Karpas-422 (cell line): ENCODE data around the gene BPIFB4. TPM values are rescaled to one million over a fixed set of nuclear protein-coding genes. Genes with fewer than 3 reads are reported as not detected.
A peak's percentile ranks its signal among the peaks of the same experiment; 100 is the strongest.
"Not testable (repeated sequence)": the region's sequence is repeated elsewhere in the genome, so short reads cannot be mapped to it uniquely, and the experiment has no call there.

Experiments used
- DNase-seq: peaks from one replicate; pipeline ENCODE4 v3.0.0-alpha.2; 2015
- H2AFZ ChIP-seq: fragments of 200-600 bp; sonication (generic); 2 replicates; pipeline ENCODE4 v1.6.1; 2014; ENCODE audit warnings: antibody characterized with exemption, low read length, mixed read lengths
- H3K27ac ChIP-seq: fragments of 200-600 bp; sonication (generic); 2 replicates; pipeline ENCODE4 v1.5.1; 2014; ENCODE audit warnings: mild to moderate bottlenecking, low read length, moderate library complexity
- H3K27me3 ChIP-seq: fragments of 200-600 bp; sonication (generic); 2 replicates; pipeline ENCODE4 v1.6.1; 2014; ENCODE audit warnings: low read length, mixed read lengths
- H3K36me3 ChIP-seq: fragments of 200-600 bp; sonication (generic); 2 replicates; pipeline ENCODE4 v1.6.1; 2014; ENCODE audit warnings: low read length, mixed read lengths; ENCODE audit not compliant: insufficient read depth
- H3K4me1 ChIP-seq: fragments of 200-600 bp; sonication (generic); 2 replicates; pipeline ENCODE4 v1.6.1; 2014; ENCODE audit warnings: mild to moderate bottlenecking, low read length, mixed read lengths
- H3K4me2 ChIP-seq: fragments of 200-600 bp; sonication (generic); 2 replicates; pipeline ENCODE4 v1.6.1; 2014; ENCODE audit warnings: low read length, low read depth, mild to moderate bottlenecking; ENCODE audit not compliant: poor library complexity, severe bottlenecking
- H3K4me3 ChIP-seq: fragments of 200-600 bp; sonication (generic); 2 replicates; pipeline ENCODE4 v1.5.1; 2014; ENCODE audit warnings: mild to moderate bottlenecking, antibody characterized with exemption, low read length, mixed read lengths
- H3K79me2 ChIP-seq: fragments of 200-600 bp; sonication (generic); 2 replicates; pipeline ENCODE4 v1.6.1; 2014; ENCODE audit warnings: mild to moderate bottlenecking, low read length, mixed read lengths
- H3K9ac ChIP-seq: fragments of 200-600 bp; sonication (generic); 2 replicates; pipeline ENCODE4 v1.6.0; 2014; ENCODE audit warnings: low read length
- H3K9me2 ChIP-seq: fragments of 200-600 bp; sonication (generic), shearing (Covaris generic); replicated peaks from 2 replicates; pipeline ENCODE4 v1.6.0; 2014; ENCODE audit warnings: mild to moderate bottlenecking, low read length, moderate library complexity; ENCODE audit not compliant: insufficient read depth
- H3K9me3 ChIP-seq: fragments of 300-700, 200-600 bp; sonication (generic); 2 replicates; pipeline ENCODE4 v1.6.1; 2014; ENCODE audit warnings: low read length, mixed read lengths
- H4K20me1 ChIP-seq: fragments of 200-600 bp; sonication (generic); 2 replicates; pipeline ENCODE4 v1.6.1; 2014; ENCODE audit warnings: mild to moderate bottlenecking, antibody characterized with exemption, low read length, low read depth; ENCODE audit not compliant: insufficient read depth
- total RNA-seq: library from RNA; depleted of rRNA; stranded (reverse); fragments of >200 nt; shearing (Covaris generic); gene quantifications from 2 replicates; pipeline ENCODE4 v1.2.3, GENCODE V29; 2014; ENCODE audit warnings: low replicate concordance

BPIFB4 gene
- total RNA-seq, 1 experiment from 2014 or later = not detected

- not testable (repeated sequence) for H3K9me2 ChIP-seq, H3K27ac ChIP-seq, H3K27me3 ChIP-seq, H3K9ac ChIP-seq, H3K4me1 ChIP-seq, H3K36me3 ChIP-seq, H3K4me3 ChIP-seq, H3K9me3 ChIP-seq, H3K4me2 ChIP-seq, H2AFZ ChIP-seq, H4K20me1 ChIP-seq, H3K79me2 ChIP-seq
- peak; percentile 82 for DNase-seq
These were observed 16.6 kb downstream of the BPIFB4 start for GRCh38 chr20:33095902-33096584.

GRCh38 chr20:33097001-33097400, 17.6 kb downstream of the BPIFB4 start:
- H3K9me2 ChIP-seq = no peaks in the 10 kb centered on the region
- no peak overlapping the region for H3K9ac ChIP-seq
- no peak overlapping the region for H3K27ac ChIP-seq
- no peak overlapping the region for H3K4me2 ChIP-seq
- H3K27me3 ChIP-seq = no peaks in the 10 kb centered on the region
- H2AFZ ChIP-seq = no peak overlapping the region
- no peaks in the 10 kb centered on the region for H3K36me3 ChIP-seq
- no peaks in the 10 kb centered on the region for H3K4me1 ChIP-seq
- H3K4me3 ChIP-seq = no peak overlapping the region
- H3K9me3 ChIP-seq = no peaks in the 10 kb centered on the region
- no peaks in the 10 kb centered on the region for H3K79me2 ChIP-seq
- no peak for DNase-seq
- no peaks in the 10 kb centered on the region; the same call in 1 of the 2 replicates for H4K20me1 ChIP-seq

GRCh38 chr20:33099843-33100538, 20.5 kb downstream of the BPIFB4 start:
- H3K27ac ChIP-seq = no peak overlapping the region
- no peak overlapping the region for H2AFZ ChIP-seq
- no peaks in the 10 kb centered on the region for H3K4me1 ChIP-seq
- no peaks in the 10 kb centered on the region for H3K27me3 ChIP-seq
- no peak overlapping the region for H3K9ac ChIP-seq
- no peak overlapping the region for H3K4me2 ChIP-seq
- H3K9me2 ChIP-seq = no peaks in the 10 kb centered on the region
- H3K36me3 ChIP-seq = no peaks in the 10 kb centered on the region
- no peaks in the 10 kb centered on the region for H3K79me2 ChIP-seq
- no peaks in the 10 kb centered on the region for H3K9me3 ChIP-seq
- no peak overlapping the region for H3K4me3 ChIP-seq
- peak; percentile 47 for DNase-seq
- no peaks in the 10 kb centered on the region; the same call in 1 of the 2 replicates for H4K20me1 ChIP-seq

- Histone ChIP-seq H3K9me3 (no peaks in the 10 kb centered on the region), H3K4me1 (no peaks in the 10 kb centered on the region), H3K27me3 (no peaks in the 10 kb centered on the region), H2AFZ (no peak overlapping the region), H3K9me2 (no peaks in the 10 kb centered on the region), H3K4me3 (no peak overlapping the region), H3K27ac (no peak overlapping the region), H4K20me1 (no peaks in the 10 kb centered on the region), H3K4me2 (no peak overlapping the region), H3K36me3 (no peaks in the 10 kb centered on the region), H3K9ac (no peak overlapping the region), H3K79me2 (no peaks in the 10 kb centered on the region)
- no peak for DNase-seq
These were observed 24.1 kb downstream of the BPIFB4 start for GRCh38 chr20:33103556-33103955.

GRCh38 chr20:33104336-33104735, 24.9 kb downstream of the BPIFB4 start:
- Histone ChIP-seq H3K4me3 (no peak overlapping the region), H3K9ac (no peak overlapping the region)

GRCh38 chr20:33105316-33105924, 26.0 kb downstream of the BPIFB4 start:
- Histone ChIP-seq H3K79me2 (no peaks in the 10 kb centered on the region), H3K9me2 (no peaks in the 10 kb centered on the region), H3K4me2 (no peak overlapping the region), H2AFZ (no peak overlapping the region), H3K4me3 (no peak overlapping the region), H3K9ac (no peak overlapping the region), H3K9me3 (no peaks in the 10 kb centered on the region), H3K27ac (no peak overlapping the region), H3K36me3 (no peaks in the 10 kb centered on the region), H3K27me3 (no peaks in the 10 kb centered on the region), H4K20me1 (no peaks in the 10 kb centered on the region), H3K4me1 (no peaks in the 10 kb centered on the region)
- DNase-seq = no peak

More at GRCh38 chr20:33104336-33104735, 24.9 kb downstream of the BPIFB4 start:
- H3K4me1 ChIP-seq = no peaks in the 10 kb centered on the region
- no peaks in the 10 kb centered on the region for H3K9me3 ChIP-seq
- no peaks in the 10 kb centered on the region for H3K79me2 ChIP-seq
- H3K4me2 ChIP-seq = no peak overlapping the region
- no peaks in the 10 kb centered on the region for H3K9me2 ChIP-seq
- DNase-seq = no peak
- H3K27me3 ChIP-seq = no peaks in the 10 kb centered on the region
- no peak overlapping the region for H3K27ac ChIP-seq
- no peaks in the 10 kb centered on the region for H4K20me1 ChIP-seq
- H3K36me3 ChIP-seq = no peaks in the 10 kb centered on the region
- H2AFZ ChIP-seq = no peak overlapping the region

GRCh38 chr20:33106058-33106620, 26.7 kb downstream of the BPIFB4 start:
- not testable (repeated sequence) for H3K4me1 ChIP-seq, H3K4me3 ChIP-seq, DNase-seq, H3K27me3 ChIP-seq, H3K79me2 ChIP-seq, H3K36me3 ChIP-seq, H3K9me3 ChIP-seq, H3K4me2 ChIP-seq, H3K9ac ChIP-seq, H2AFZ ChIP-seq, H4K20me1 ChIP-seq, H3K9me2 ChIP-seq, H3K27ac ChIP-seq

GRCh38 chr20:33108661-33109060, 29.2 kb downstream of the BPIFB4 start:
- Histone ChIP-seq H3K9me3 (no peaks in the 10 kb centered on the region), H2AFZ (no peak overlapping the region), H3K27me3 (no peaks in the 10 kb centered on the region), H4K20me1 (no peaks in the 10 kb centered on the region), H3K9ac (no peak overlapping the region), H3K9me2 (no peaks in the 10 kb centered on the region), H3K27ac (no peak overlapping the region), H3K4me2 (no peak overlapping the region), H3K4me1 (no peaks in the 10 kb centered on the region), H3K4me3 (no peak overlapping the region), H3K79me2 (no peaks in the 10 kb centered on the region), H3K36me3 (no peaks in the 10 kb centered on the region)
- DNase-seq = no peak
